HEK293T (cell line): ENCODE data around the gene SETD6.

ENCODE experiments used
- BHLHE40 ChIP-seq: fragments of 450-650 bp; IDR thresholded peaks from 2 replicates; pipeline ENCODE4 v1.6.1; 2016; ENCODE audit warnings: mild to moderate bottlenecking, moderate library complexity, borderline replicate concordance
- CTBP1 ChIP-seq: fragments of 450-650 bp; IDR thresholded peaks from 2 replicates; pipeline ENCODE4 v1.6.1; 2016; ENCODE audit warnings: borderline replicate concordance
- ELF4 ChIP-seq: fragments of 450-650 bp; IDR thresholded peaks from 2 replicates; pipeline ENCODE4 v1.6.1; 2017; ENCODE audit warnings: antibody characterized with exemption
- FOXA1 ChIP-seq: fragments of 450-650 bp; IDR thresholded peaks from 2 replicates; pipeline ENCODE4 v1.6.1; 2016; ENCODE audit warnings: mild to moderate bottlenecking
- FOXK2 ChIP-seq: fragments of 450-650 bp; IDR thresholded peaks from 2 replicates; pipeline ENCODE4 v1.6.1; 2016; ENCODE audit warnings: mild to moderate bottlenecking
- FOXM1 ChIP-seq: fragments of 450-650 bp; IDR thresholded peaks from 2 replicates; pipeline ENCODE4 v1.6.1; 2017; ENCODE audit warnings: mild to moderate bottlenecking, borderline replicate concordance
- HDGF ChIP-seq: fragments of 450-650 bp; IDR thresholded peaks from 2 replicates; pipeline ENCODE4 v1.6.1; 2017; ENCODE audit warnings: antibody characterized with exemption, borderline replicate concordance
- LEF1 ChIP-seq: fragments of 450-650 bp; IDR thresholded peaks from 2 replicates; pipeline ENCODE4 v1.6.1; 2017; ENCODE audit warnings: mild to moderate bottlenecking, borderline replicate concordance
- SP1 ChIP-seq: fragments of 450-650 bp; IDR thresholded peaks from 2 replicates; pipeline ENCODE4 v1.6.1; 2017
- SUZ12 ChIP-seq: fragments of 450-650 bp; IDR thresholded peaks from 2 replicates; pipeline ENCODE4 v1.6.1; 2016; ENCODE audit warnings: mild to moderate bottlenecking
- TARDBP ChIP-seq: fragments of 450-650 bp; IDR thresholded peaks from 2 replicates; pipeline ENCODE4 v1.6.1; 2016
- ZNF384 ChIP-seq: fragments of 450-650 bp; IDR thresholded peaks from 2 replicates; pipeline ENCODE4 v1.6.1; 2016
- TF ChIP-seq, protein P1 (sequence below): fragments of 450-650 bp; IDR thresholded peaks from 2 replicates; pipeline ENCODE4 v1.6.1; 2016

GRCh38 chr16:58495521-58496331 lies 19.6 kb upstream of the SETD6 start:
- TF ChIP-seq CTBP1, result no peak
- no peak for TF ChIP-seq ZNF384
- TF ChIP-seq TARDBP, result no peak
- no peak for TF ChIP-seq SP1
- no peak for TF ChIP-seq FOXM1
- TF ChIP-seq HDGF, result no peak
- no peak for TF ChIP-seq FOXK2
- no peak for TF ChIP-seq BHLHE40
- no peak for TF ChIP-seq FOXA1
- no peak for TF ChIP-seq ELF4
- TF ChIP-seq, protein P1, sequence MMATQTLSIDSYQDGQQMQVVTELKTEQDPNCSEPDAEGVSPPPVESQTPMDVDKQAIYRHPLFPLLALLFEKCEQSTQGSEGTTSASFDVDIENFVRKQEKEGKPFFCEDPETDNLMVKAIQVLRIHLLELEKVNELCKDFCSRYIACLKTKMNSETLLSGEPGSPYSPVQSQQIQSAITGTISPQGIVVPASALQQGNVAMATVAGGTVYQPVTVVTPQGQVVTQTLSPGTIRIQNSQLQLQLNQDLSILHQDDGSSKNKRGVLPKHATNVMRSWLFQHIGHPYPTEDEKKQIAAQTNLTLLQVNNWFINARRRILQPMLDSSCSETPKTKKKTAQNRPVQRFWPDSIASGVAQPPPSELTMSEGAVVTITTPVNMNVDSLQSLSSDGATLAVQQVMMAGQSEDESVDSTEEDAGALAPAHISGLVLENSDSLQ, result no peak
- no peak for TF ChIP-seq SUZ12
- TF ChIP-seq LEF1, result no peak
